NCI-H526 treated with DMSO at 0.1 percent for 48 hours (cell line): ENCODE data around the gene ZBED1.
"Not testable (repeated sequence)": the region's sequence is repeated elsewhere in the genome, so short reads cannot be mapped to it uniquely, and the experiment has no call there.

Source experiments
- DNase-seq: peaks from one replicate; lab custom pipeline; 2025; lab: John Stamatoyannopoulos, UW

ZBED1 gene

DNA sequence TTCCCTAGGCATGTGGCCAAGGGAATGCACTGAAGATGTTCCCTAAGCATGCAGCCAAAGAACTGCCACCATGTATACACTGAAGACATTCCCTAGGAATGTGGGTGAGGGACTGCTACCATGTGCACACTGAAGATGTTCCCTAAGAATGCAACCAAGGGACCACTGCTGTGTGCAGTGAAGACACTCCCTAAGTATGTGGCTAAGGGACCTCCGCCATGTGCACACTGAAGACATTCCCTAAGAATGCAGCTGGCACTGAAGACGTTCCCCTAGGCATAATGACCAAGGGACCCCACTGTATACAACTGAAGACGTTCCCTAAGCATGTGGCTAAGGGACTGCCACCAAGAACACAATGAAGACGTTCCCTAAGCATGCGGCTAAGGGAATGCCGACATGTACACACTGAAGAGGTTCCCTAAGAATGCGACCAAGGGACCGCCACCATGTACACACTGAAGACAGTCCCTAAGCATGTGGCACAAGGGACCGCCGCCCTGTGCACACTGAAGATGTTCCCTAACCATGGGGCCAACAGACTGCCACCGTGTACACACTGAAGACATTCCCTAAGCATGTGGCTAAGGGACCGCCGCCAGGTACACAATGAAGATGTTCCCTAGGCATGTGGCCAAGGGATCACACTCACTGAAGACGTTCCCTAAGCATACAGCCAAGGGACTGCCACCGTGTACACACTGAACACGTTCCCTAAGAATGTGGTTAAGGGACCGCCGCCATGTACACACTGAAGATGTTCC, 25.6 kb downstream of the ZBED1 start:
- DNase-seq = no peak

DNA sequence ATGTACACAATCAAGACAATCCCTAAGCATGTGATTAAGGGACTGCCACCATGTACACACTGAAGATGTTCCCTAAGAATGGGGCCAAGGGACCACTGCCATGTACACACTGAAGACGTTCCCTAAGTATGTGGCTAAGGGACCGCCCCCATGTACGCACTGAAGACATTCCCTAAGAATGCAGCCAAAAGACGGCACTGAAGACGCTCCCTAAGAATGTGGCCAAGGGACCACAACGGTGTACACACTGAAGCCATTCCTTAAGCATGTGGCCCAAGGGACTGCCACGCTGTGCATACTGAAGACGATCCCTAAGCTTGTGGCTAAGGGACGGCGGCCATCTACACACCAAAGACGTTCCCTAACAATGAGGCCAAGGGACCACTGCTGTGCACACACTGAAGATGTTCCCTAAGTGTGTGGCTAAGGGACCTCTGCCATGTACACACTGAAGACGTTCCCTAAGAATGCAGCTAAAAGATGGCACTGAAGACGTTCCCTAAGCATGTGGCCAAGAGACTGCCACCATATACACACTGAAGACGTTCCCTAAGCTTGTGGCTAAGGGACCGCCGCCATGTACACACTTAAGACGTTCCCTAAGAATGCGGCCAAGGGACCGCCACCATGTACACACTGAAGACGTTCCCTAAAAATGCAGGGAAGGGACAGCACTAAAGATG, 26.4 kb downstream of the ZBED1 start:
- DNase-seq = no peak

GRCh38 chrX:2473064-2473463, 27.7 kb downstream of the ZBED1 start:
- not testable (repeated sequence) for DNase-seq

- DNase-seq = no peak
Observed at GRCh38 chrX:2471641-2472040, 29.1 kb downstream of the ZBED1 start.

- not testable (repeated sequence) for DNase-seq
Observed at GRCh38 chrX:2471126-2471525, 29.6 kb downstream of the ZBED1 start.

- DNase-seq = not testable (repeated sequence)
Observed at GRCh38 chrX:2469852-2470251, 30.9 kb downstream of the ZBED1 start.

DNA sequence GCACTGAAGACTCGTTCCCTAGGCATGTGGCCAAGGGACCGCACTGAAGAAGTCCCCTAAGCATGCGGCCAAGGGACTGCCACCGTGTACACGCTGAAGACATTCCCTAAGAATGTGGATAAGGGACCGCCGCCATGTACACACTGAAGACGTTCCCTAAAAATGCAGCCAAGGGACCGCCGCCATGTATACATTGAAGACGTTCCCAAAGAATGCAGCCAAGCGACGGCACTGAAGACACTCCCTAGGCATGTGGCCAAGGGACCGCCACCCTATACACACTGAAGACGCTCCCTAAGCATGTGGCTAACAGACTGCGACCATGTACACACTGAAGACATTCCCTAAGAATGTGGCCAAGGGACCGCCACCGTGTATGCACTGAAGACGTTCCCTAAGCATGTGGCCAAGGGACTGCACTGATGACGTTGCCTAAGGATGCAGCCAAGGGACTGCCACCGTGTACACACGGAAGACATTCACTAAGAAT, 31.5 kb downstream of the ZBED1 start:
- no peak for DNase-seq

DNA sequence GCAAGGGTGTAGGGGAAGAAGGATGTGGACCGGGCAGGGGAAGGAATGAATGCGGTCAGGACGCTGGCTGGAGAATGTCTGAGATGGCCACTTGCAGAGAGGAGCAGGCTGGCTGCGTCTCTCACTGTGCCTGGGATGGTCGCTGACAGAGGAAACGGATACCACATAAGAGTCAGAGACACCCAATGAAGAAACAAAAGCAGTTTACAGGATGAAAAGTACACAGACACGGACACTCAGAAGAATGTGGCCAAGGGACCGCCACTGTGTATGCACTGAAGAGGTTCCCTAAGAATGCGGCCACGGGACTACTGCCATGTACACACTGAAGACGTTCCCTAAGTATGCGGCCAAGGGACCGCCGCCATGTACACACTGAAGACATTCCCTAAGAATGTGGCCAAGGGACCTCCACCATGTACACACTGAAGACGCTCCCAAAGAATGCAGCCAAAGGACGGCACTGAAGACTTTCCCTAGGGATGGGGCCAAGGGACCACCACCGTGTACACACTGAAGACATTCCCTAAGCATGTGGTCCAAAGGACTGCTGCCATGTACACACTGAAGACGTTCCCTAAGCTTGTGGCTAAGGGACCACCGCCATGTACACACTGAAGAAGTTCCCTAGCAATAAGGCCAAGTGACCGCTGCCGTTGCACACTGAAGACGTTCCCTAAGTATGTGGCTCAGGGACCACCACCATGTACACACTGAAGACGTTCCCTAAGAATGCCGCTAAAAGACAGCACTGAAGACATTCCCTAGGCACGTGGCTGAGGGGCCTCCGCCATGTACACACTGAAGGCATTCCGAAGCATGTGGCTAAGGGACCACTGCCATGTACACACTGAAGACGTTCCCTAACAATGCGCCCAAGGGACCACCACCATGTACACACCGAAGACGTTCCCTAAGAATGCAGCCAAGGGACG, 32.2 kb downstream of the ZBED1 start:
- no peak for DNase-seq

GRCh38 chrX:2466876-2467656, 33.7 kb downstream of the ZBED1 start:
- no peak for DNase-seq

DNA sequence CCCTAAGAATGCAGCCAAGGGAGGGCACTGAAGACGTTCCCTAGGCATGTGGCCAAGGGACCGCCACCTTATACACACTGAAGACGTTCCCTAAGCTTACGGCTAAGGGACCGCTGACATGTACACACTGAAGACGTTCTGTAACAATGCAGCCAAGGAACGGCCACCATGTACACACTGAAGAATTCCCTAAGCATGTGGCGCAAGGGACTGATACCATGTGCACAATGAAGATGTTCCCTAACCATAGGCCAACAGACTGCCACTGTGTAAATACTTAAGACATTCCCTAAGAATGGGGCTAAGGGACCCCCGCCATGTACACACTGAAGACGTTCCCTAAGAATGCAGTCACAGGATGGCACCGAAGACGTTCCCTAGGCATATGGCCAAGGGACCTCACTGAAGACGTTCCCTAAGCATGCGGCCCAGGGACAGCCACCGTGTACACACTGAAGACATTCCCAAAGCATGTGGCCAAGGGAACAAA, 36.1 kb downstream of the ZBED1 start:
- DNase-seq = no peak

- DNase-seq = no peak
Observed at GRCh38 chrX:2463973-2464676, 36.7 kb downstream of the ZBED1 start.

DNA sequence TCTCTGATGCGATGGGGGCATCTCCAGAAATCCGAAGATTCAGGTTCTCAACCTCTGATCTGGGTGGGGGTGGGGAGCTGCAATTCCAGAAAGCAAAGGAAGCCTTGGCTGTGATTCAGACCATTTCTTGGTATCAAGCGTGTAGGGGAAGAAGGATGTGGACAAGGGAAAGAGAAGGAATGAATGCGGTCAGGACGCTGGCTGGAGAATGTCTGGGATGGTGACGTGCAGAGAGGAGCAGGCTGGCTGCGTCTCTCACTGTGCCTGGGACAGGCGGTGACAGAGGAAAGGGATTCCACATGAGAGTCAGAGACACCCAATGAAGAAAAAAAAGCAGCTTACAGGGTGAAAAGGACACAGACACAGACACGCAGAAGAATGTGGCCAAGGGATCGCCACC, 37.3 kb downstream of the ZBED1 start:
- DNase-seq = not testable (repeated sequence)

DNA sequence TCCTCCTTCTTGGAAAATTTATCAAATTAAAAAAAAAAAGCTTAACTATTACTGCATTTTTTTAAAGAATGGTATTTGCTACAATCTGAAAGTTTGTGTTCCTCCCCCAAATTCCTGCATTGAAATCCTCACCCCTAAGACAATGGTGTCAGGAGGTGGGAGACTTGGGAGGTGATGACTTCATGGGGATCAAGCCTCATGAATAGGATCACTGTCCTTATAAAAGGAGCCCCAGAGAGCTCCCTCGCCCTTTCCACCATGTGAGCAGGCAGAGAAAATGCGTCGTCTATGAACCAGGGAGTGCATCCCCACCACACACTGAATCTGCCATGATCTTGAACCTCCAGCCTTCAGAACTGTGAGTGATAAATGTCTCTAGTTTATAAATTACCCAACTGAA, 38.0 kb downstream of the ZBED1 start:
- DNase-seq = no peak

- no peak for DNase-seq
Observed at GRCh38 chrX:2462074-2462473, 38.7 kb downstream of the ZBED1 start.

DNA sequence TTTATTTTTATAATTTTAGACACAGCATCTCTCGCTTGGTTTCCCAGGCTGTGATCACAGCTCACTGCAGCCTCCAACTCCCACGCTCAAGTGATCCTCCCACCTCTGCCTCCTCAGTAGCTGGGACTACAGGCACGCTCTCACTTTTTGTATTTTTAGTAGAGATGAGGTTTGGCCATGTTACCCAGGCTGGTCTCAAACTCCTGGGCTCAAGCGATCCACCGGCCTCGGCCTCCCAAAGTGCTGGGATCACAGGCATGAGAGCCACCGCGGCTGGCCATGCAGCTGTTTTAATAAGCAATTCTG, 39.1 kb downstream of the ZBED1 start:
- DNase-seq = no peak

DNA sequence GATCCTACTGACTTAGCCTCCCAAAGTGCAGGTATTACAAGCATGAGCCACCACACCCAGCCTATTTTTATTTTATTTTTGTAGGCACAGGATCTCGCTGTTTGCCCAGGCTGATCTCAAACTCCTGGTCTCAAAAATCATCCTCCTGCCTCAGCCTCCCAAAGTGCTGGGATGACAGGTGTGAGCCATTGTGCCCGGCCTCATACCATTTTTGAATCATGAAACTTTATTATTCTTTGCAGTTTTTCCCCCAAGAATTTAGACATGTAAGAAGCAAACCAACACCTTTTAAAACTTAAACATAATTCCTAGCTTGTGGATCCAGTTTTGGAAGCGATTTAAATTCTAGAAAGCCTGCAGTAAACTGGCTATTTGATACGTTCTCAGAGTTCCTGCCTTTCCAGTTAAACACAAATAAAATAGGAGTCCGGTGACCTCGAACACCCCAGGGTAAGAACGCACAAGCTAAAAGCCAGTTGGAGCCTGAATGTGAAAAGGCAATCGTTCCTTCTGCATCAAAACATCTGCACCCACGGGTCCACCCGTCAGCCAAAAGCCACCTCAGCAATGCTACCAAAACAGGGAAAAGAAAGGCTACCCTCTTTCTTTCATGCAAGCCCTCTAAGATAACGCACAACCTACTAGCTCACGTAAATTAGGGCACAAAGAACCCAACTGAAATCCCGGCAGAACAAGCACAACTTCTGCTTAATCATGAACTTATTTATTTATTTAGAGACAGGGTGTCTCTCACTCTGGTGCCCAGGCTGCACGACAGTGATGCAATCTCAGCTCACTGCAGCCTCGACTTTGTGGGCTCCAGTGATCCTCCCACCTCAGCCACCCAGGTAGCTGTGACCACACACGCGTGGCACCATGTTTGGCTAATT, 39.7 kb downstream of the ZBED1 start:
- not testable (repeated sequence) for DNase-seq

- not testable (repeated sequence) for DNase-seq
Observed at GRCh38 chrX:2460048-2460447, 40.7 kb downstream of the ZBED1 start.

GRCh38 chrX:2458309-2458708, 42.5 kb downstream of the ZBED1 start:
- no peak for DNase-seq

GRCh38 chrX:2457289-2458133, 43.3 kb downstream of the ZBED1 start:
- DNase-seq = no peak
